CD4-positive, alpha-beta T cell (primary cell): ENCODE data around the gene PHACTR4. TPM values are rescaled to one million over a fixed set of nuclear protein-coding genes. Genes with fewer than 3 reads are reported as not detected.

Source experiments
- ATAC-seq: fragments of 200-7000 bp; cut with Tn5 transposase; one replicate; pipeline ENCODE4 v1.10.0; 2022; ENCODE audit warnings: mild to moderate bottlenecking; ENCODE audit not compliant: poor library complexity
- CTCF ChIA-PET: fragments of 350-600 bp; sonication (Branson Sonifier 250); formaldehyde crosslinking; loops from one replicate; lab custom pipeline; 2021; ENCODE audit warnings: antibody characterized with exemption, inconsistent platforms; lab: Charles Lee
- POLR2A ChIA-PET: fragments of 350-600 bp; sonication (Branson Sonifier 250); formaldehyde crosslinking; loops from one replicate; lab custom pipeline; 2021; ENCODE audit warnings: antibody characterized with exemption, inconsistent platforms; lab: Charles Lee
- DNase-seq, 14 experiments: peaks; one replicate each; pipeline ENCODE4 v3.0.0-alpha.2; 2013 to 2020; ENCODE audit warnings: mixed read lengths in 2 of 14
- H3K27ac ChIP-seq, 2 donors: one replicate each; pipeline versions ENCODE4 v1.5.1 to v1.7.0; 2013; ENCODE audit warnings: low read length in 2 of 2, low read depth in 1 of 2, mild to moderate bottlenecking in 1 of 2
- H3K27me3 ChIP-seq, 2 experiments: 1 replicate in 1 of 2; 2 replicates in 1 of 2; pipeline versions ENCODE4 v1.6.1 to v1.7.0; 2013; ENCODE audit warnings: low read length in 2 of 2, control low read depth in 1 of 2, mild to moderate bottlenecking in 1 of 2, moderate library complexity in 1 of 2; ENCODE audit not compliant: insufficient read depth in 2 of 2, control insufficient read depth in 1 of 2
- H3K36me3 ChIP-seq: one replicate; pipeline ENCODE4 v1.6.1; 2013; ENCODE audit warnings: low read length, control low read depth; ENCODE audit not compliant: insufficient read depth
- H3K4me1 ChIP-seq: one replicate; pipeline ENCODE4 v1.6.1; 2013; ENCODE audit warnings: low read length, control low read depth; ENCODE audit not compliant: insufficient read depth
- H3K4me3 ChIP-seq: one replicate; pipeline ENCODE4 v1.5.1; 2013; ENCODE audit warnings: mild to moderate bottlenecking, low read length, moderate library complexity
- H3K9me3 ChIP-seq, 2 experiments: 1 replicate in 1 of 2; 2 replicates in 1 of 2; pipeline versions ENCODE4 v1.6.1 to v1.7.0; 2013; ENCODE audit warnings: low read length in 2 of 2, mild to moderate bottlenecking in 2 of 2, control low read depth in 1 of 2, moderate library complexity in 1 of 2; ENCODE audit not compliant: control insufficient read depth in 1 of 2, insufficient read depth in 1 of 2
- H3K27ac Mint-ChIP-seq: one replicate; pipeline ENCODE4 v1.8.0; 2020; ENCODE audit warnings: mixed read lengths
- H3K27me3 Mint-ChIP-seq: one replicate; pipeline ENCODE4 v1.8.0; 2021; ENCODE audit warnings: mixed read lengths
- H3K36me3 Mint-ChIP-seq: one replicate; pipeline ENCODE4 v1.8.0; 2021; ENCODE audit warnings: low read depth, mixed read lengths
- H3K4me1 Mint-ChIP-seq: one replicate; pipeline ENCODE4 v1.8.0; 2021; ENCODE audit warnings: low read depth, mixed read lengths
- H3K4me3 Mint-ChIP-seq: one replicate; pipeline ENCODE4 v1.8.0; 2020; ENCODE audit warnings: mild to moderate bottlenecking, mixed read lengths
- H3K9me3 Mint-ChIP-seq: one replicate; pipeline ENCODE4 v1.8.0; 2020; ENCODE audit warnings: mixed read lengths
- intact Hi-C, 2 experiments: fragments of 100-400 bp; cut with DNase I in 1 of 2; cut with micrococcal nuclease in 1 of 2; formaldehyde crosslinking; loops; one replicate each; pipeline versions ENCODE4 v1.15.1 to v1.9.0; 2023 to 2025; cut with DNase I, micrococcal nuclease
- total RNA-seq, 174 experiments: library from RNA in 2 of 174; stranded (reverse) in 2 of 174; gene quantifications; one replicate each; pipeline ENCODE4 v1.2.3 and lab custom pipeline; 2021 to 2026
- TF ChIP-seq, protein P1 (sequence below): fragments of 200-600 bp; IDR thresholded peaks from one replicate; pipeline ENCODE4 v1.8.0; 2022; ENCODE audit warnings: antibody characterized with exemption, mild to moderate bottlenecking

The PHACTR4 gene
- total RNA-seq, 2 experiments from 2014 or later = 26.0 to 26.3 TPM

- no peaks in the 10 kb centered on the region for H3K4me1 ChIP-seq
- no peaks in the 10 kb centered on the region for H3K9me3 ChIP-seq
- no peak overlapping the region for H3K27ac ChIP-seq
- no peaks in the 10 kb centered on the region for H3K27me3 ChIP-seq
- Mint-ChIP-seq H3K4me3 (no peak overlapping the region), H3K36me3 (peaks cover 6% of the 10 kb centered on the region), H3K27ac (no peak overlapping the region), H3K27me3 (no peaks in the 10 kb centered on the region), H3K9me3 (no peaks in the 10 kb centered on the region), H3K4me1 (peaks cover 5% of the 10 kb centered on the region)
- H3K4me3 ChIP-seq = no peak overlapping the region
- H3K36me3 ChIP-seq = peaks cover 10% of the 10 kb centered on the region
- DNase-seq (no peak), ATAC-seq (no peak)
- ChIA-PET POLR2A (no interaction called here), CTCF (interaction anchor here (2.1 kb wide), 1 partner anchor 19 kb away, joined by 12 read pairs; no protein-coding TSS in a partner anchor)
- TF ChIP-seq, protein P1, sequence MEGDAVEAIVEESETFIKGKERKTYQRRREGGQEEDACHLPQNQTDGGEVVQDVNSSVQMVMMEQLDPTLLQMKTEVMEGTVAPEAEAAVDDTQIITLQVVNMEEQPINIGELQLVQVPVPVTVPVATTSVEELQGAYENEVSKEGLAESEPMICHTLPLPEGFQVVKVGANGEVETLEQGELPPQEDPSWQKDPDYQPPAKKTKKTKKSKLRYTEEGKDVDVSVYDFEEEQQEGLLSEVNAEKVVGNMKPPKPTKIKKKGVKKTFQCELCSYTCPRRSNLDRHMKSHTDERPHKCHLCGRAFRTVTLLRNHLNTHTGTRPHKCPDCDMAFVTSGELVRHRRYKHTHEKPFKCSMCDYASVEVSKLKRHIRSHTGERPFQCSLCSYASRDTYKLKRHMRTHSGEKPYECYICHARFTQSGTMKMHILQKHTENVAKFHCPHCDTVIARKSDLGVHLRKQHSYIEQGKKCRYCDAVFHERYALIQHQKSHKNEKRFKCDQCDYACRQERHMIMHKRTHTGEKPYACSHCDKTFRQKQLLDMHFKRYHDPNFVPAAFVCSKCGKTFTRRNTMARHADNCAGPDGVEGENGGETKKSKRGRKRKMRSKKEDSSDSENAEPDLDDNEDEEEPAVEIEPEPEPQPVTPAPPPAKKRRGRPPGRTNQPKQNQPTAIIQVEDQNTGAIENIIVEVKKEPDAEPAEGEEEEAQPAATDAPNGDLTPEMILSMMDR = no peak
- intact Hi-C loops = no loop called here
Measured at GRCh38 chr1:28428990-28429520, 59.5 kb downstream of the PHACTR4 start.

DNA sequence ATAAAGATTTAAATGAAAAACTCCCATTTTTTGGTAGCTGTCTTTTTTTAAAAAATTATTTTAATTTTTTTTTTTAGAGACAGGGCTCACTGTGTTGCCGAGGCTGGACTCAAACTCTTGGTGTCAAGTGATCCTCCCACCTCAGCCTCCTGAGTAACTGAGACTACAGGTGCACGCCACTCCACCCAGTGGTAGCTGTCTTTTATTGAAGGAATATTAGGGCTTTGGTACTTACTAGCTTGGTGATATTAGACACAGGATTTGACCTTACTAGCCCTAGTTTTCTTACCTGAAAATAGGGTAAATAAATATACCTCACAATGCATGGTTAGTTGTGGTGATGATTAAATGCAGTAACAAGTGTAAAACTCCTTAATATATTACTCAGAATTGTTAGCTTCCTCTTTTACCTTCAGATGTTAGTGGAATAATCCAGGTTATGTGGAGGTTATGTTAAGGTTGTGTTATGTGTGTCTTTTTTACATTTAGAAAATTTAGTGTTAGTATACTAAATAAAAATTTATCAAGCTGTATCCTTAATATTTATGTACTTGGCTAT is 66.8 kb downstream of the PHACTR4 start:
- H3K27ac Mint-ChIP-seq = no peak overlapping the region
- H3K4me1 Mint-ChIP-seq = peaks cover 12% of the 10 kb centered on the region
- ATAC-seq (no peak), DNase-seq (no peak)
- no peak overlapping the region for H3K4me3 Mint-ChIP-seq
- no peaks in the 10 kb centered on the region for H3K9me3 ChIP-seq
- peaks cover 3% of the 10 kb centered on the region for H3K36me3 ChIP-seq
- H3K4me3 ChIP-seq = no peak overlapping the region
- H3K36me3 Mint-ChIP-seq = peaks cover 3% of the 10 kb centered on the region
- peaks cover 5% of the 10 kb centered on the region for H3K4me1 ChIP-seq
- ChIA-PET CTCF (interaction anchor here (1.5 kb wide), 1 partner anchor 15 kb away, joined by 3 read pairs; no protein-coding TSS in a partner anchor), POLR2A (no interaction called here)
- H3K27ac ChIP-seq = no peak overlapping the region
- TF ChIP-seq, protein P1 = no peak
- intact Hi-C loops = no loop called here
- H3K9me3 Mint-ChIP-seq = no peaks in the 10 kb centered on the region
- no peaks in the 10 kb centered on the region for H3K27me3 Mint-ChIP-seq
- no peaks in the 10 kb centered on the region for H3K27me3 ChIP-seq

DNA sequence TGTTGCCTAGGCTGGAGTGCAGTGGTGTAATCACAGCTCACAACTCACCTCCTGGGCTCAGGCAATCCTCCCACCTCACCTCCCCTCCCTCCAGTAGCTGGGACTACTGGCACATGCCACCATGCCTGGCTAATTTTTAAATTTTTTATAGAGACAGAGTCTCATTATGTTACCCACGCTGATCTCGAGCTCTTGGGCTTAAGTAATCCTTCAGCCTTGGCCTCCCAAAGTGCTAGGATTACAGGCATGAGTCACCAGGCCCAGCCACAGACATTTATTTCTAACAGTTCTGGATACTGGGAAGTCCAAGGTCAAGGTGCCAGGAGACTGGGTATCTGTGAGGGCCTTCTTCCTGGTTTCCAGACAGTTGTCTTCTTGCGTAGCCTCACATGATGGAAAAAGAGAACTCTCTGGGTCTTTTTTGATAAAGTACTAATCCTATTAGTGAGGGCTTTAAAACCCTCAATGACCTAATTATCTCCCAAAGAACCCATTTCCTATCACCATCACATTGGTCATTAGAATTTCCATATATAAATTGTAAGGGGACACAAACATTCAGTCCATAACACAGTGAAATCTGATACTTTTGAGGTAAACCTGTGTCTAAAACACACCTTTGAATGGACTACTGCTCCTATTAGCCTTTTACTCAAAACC is 67.9 kb downstream of the PHACTR4 start:
- H3K36me3 Mint-ChIP-seq = peaks cover 3% of the 10 kb centered on the region

More for the DNA sequence above, 67.9 kb downstream of the PHACTR4 start:
- ChIA-PET CTCF (no interaction called here), POLR2A (interaction anchor here (0.6 to 1.1 kb wide), 2 partner anchors 109 to 118 kb away, joined by 3 read pairs; partner anchors contain the start of gene MED18)
- H3K9me3 ChIP-seq = no peaks in the 10 kb centered on the region
- ATAC-seq = no peak
- no peak overlapping the region for H3K4me3 Mint-ChIP-seq
- no peak overlapping the region for H3K27ac Mint-ChIP-seq
- peak in 1 of 14 experiments; percentile 9 for DNase-seq
- no peaks in the 10 kb centered on the region for H3K27me3 Mint-ChIP-seq
- no peaks in the 10 kb centered on the region for H3K27me3 ChIP-seq
- H3K9me3 Mint-ChIP-seq = no peaks in the 10 kb centered on the region
- H3K27ac ChIP-seq = no peak overlapping the region
- peaks cover 3% of the 10 kb centered on the region for H3K36me3 ChIP-seq
- H3K4me1 Mint-ChIP-seq = peaks cover 12% of the 10 kb centered on the region
- intact Hi-C loops = no loop called here
- H3K4me1 ChIP-seq = peaks cover 5% of the 10 kb centered on the region
- no peak overlapping the region for H3K4me3 ChIP-seq
- TF ChIP-seq, protein P1 = no peak
